ENCODE data around the gene AMER3.

Gene AMER3

DNA sequence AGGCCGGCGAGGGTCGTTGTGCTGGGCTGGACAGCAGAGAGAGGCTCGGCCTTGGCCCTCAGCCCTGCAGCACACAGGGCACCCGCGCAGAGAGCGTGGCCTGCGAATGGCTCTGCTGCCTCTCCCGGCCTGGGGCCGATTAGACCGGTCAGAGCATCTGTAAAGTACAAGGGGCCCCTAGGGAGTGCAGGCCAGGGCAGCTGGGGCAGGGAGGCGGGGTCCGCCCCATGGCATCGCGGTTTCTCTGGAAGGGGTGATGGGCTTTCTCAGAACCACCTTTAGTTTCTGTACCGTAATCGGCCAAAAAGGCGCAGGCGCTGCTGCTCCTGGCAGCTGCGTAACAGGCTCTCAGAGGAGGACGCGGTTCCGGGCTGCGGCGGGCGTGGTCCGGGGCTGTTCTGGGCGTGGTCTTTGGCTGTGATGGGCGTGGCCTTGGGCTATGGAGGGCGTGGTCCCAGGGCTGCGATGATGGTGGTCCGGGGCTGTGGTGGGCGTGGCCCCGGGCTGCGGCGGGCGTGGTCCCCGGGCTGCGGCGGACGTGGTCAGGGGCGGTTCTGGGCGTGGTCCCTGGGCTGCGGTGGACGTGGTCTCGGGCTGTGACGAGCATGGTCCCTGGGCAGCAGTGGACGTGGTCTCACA, 27.9 kb upstream of the AMER3 start:
- TF ChIP-seq EZH2phosphoT487 (IDR thresholded peaks at IDR 0.05; ENCODE audit: low read length) (no peak), CTCF (IDR thresholded peaks at IDR 0.05; ENCODE audit: low read length) (0 out of 2 replicates have a peak, but pooled peaks have one; percentile 3)
- H3K4me2 ChIP-seq (ENCODE audit: low read depth, low read length): peak overlapping the region; percentile 83
- no peaks in the 10 kb centered on the region for H3K79me2 ChIP-seq (ENCODE audit: low read length)
- peak overlapping the region; percentile 67 for H3K9ac ChIP-seq (ENCODE audit: low read length)
- H3K4me3 ChIP-seq (ENCODE audit: low read length): peak overlapping the region; percentile 65
- H3K9me3 ChIP-seq (replicated peaks; ENCODE audit: insufficient read depth, low read length): no peaks in the 10 kb centered on the region
- no peaks in the 10 kb centered on the region for H3K27me3 ChIP-seq (replicated peaks; ENCODE audit: insufficient read depth, low read length)
- H3K27ac ChIP-seq (ENCODE audit: low read length): peak overlapping the region; percentile 39; the same call in 1 of the 2 replicates
- H3F3A ChIP-seq (ENCODE audit: insufficient read depth, low read length): peaks cover 3% of the 10 kb centered on the region
- peak; percentile 79 for DNase-seq
- peak overlapping the region; percentile 82 for H2AFZ ChIP-seq (ENCODE audit: low read length)
- H3K36me3 ChIP-seq (replicated peaks; ENCODE audit: insufficient read depth, low read length): no peaks in the 10 kb centered on the region
- H4K20me1 ChIP-seq (ENCODE audit: insufficient read depth, low read length): no peaks in the 10 kb centered on the region
- H3K4me1 ChIP-seq (ENCODE audit: low read length): peaks cover 5% of the 10 kb centered on the region; the same call in 1 of the 2 replicates
- no peaks in the 10 kb centered on the region for H3K9me2 ChIP-seq (replicated peaks; ENCODE audit: insufficient read depth, low read length)

GRCh38 chr2:130728007-130728454, 27.3 kb upstream of the AMER3 start:
- no peaks in the 10 kb centered on the region for H3K9me3 ChIP-seq (replicated peaks; ENCODE audit: insufficient read depth, low read length)
- H3K79me2 ChIP-seq (ENCODE audit: low read length): no peaks in the 10 kb centered on the region
- H3K4me1 ChIP-seq (ENCODE audit: low read length): peaks cover 5% of the 10 kb centered on the region; the same call in 1 of the 2 replicates
- peaks cover 3% of the 10 kb centered on the region for H3F3A ChIP-seq (ENCODE audit: insufficient read depth, low read length)
- peak overlapping the region; percentile 57; the same call in 1 of the 2 replicates for H2AFZ ChIP-seq (ENCODE audit: low read length)
- no peaks in the 10 kb centered on the region for H4K20me1 ChIP-seq (ENCODE audit: insufficient read depth, low read length)
- no peaks in the 10 kb centered on the region for H3K36me3 ChIP-seq (replicated peaks; ENCODE audit: insufficient read depth, low read length)
- H3K4me3 ChIP-seq (ENCODE audit: low read length): peak overlapping the region; percentile 65
- H3K9ac ChIP-seq (ENCODE audit: low read length): no peak overlapping the region
- TF ChIP-seq CTCF (IDR thresholded peaks at IDR 0.05; ENCODE audit: low read length) (no peak), EZH2phosphoT487 (IDR thresholded peaks at IDR 0.05; ENCODE audit: low read length) (no peak), EZH2 (optimal IDR thresholded peaks at IDR 0.05; ENCODE audit: low read depth, low read length) (no peak)
- no peaks in the 10 kb centered on the region for H3K27me3 ChIP-seq (replicated peaks; ENCODE audit: insufficient read depth, low read length)
- peak; percentile 10 for DNase-seq
- no peaks in the 10 kb centered on the region for H3K9me2 ChIP-seq (replicated peaks; ENCODE audit: insufficient read depth, low read length)
- peak overlapping the region; percentile 26; the same call in 1 of the 2 replicates for H3K27ac ChIP-seq (ENCODE audit: low read length)
- H3K4me2 ChIP-seq (ENCODE audit: low read depth, low read length): peak overlapping the region; percentile 83; the same call in 1 of the 2 replicates

- Histone ChIP-seq H3K4me1 (ENCODE audit: low read length) (peaks cover 5% of the 10 kb centered on the region; the same call in 1 of the 2 replicates), H3K4me2 (ENCODE audit: low read depth, low read length) (peak within 1 kb of the TSS; percentile 83; the same call in 1 of the 2 replicates), H3K9ac (ENCODE audit: low read length) (no peak within 1 kb of the TSS), H3K27ac (ENCODE audit: low read length) (peak within 1 kb of the TSS; percentile 26; the same call in 1 of the 2 replicates), H3K9me3 (replicated peaks; ENCODE audit: insufficient read depth, low read length) (no peaks in the 10 kb centered on the region), H3K9me2 (replicated peaks; ENCODE audit: insufficient read depth, low read length) (no peaks in the 10 kb centered on the region), H3K4me3 (ENCODE audit: low read length) (peak within 1 kb of the TSS; percentile 65), H3K79me2 (ENCODE audit: low read length) (no peaks in the 10 kb centered on the region), H3K27me3 (replicated peaks; ENCODE audit: insufficient read depth, low read length) (no peaks in the 10 kb centered on the region), H3F3A (ENCODE audit: insufficient read depth, low read length) (peaks cover 3% of the 10 kb centered on the region), H3K36me3 (replicated peaks; ENCODE audit: insufficient read depth, low read length) (no peaks in the 10 kb centered on the region), H4K20me1 (ENCODE audit: insufficient read depth, low read length) (no peaks in the 10 kb centered on the region), H2AFZ (ENCODE audit: low read length) (peak within 1 kb of the TSS; percentile 57; the same call in 1 of the 2 replicates)
- DNase-seq: no peak
- no peak for TF ChIP-seq CTCF (IDR thresholded peaks at IDR 0.05; ENCODE audit: low read length)
- TF ChIP-seq EZH2phosphoT487 (IDR thresholded peaks at IDR 0.05; ENCODE audit: low read length): no peak
- no peak for TF ChIP-seq EZH2 (optimal IDR thresholded peaks at IDR 0.05; ENCODE audit: low read depth, low read length)
Observed at GRCh38 chr2:130728549-130729316, 26.6 kb upstream of the AMER3 start, which contains the start of gene GPR148. Gene GPR148, plus strand, starts transcription at chr2:130729070. Its CDS starts 82 bp downstream, at chr2:130729152.
